Stimulated activated naive CD8-positive, alpha-beta T cell treated with anti-CD3 and anti-CD28 coated beads, Interleukin-15, Interleukin-2, amounts not matched to agents 100 U/mL and 50 U/mL, for 24 hours (primary cell): Measurements from ENCODE around the gene PACS1.

Experiments
- ATAC-seq: fragments of 150-1000 bp; cut with Tn5 transposase; one replicate; pipeline ENCODE4 v1.10.0; 2021
- DNase-seq: peaks from one replicate; pipeline ENCODE4 v3.0.0; 2021

The PACS1 gene

GRCh38 chr11:66224226-66224855 is 154.3 kb downstream of the PACS1 start:
- no peak for ATAC-seq
- no peak for DNase-seq

GRCh38 chr11:66225066-66225465 is 155.0 kb downstream of the PACS1 start:
- DNase-seq (no peak), ATAC-seq (no peak)

GRCh38 chr11:66226101-66226500 is 156.0 kb downstream of the PACS1 start:
- DNase-seq: no peak
- no peak for ATAC-seq

- DNase-seq (no peak), ATAC-seq (no peak)
Measured at GRCh38 chr11:66227700-66228099, 157.6 kb downstream of the PACS1 start.

- ATAC-seq (no peak), DNase-seq (no peak)
Measured at GRCh38 chr11:66228521-66228920, 158.4 kb downstream of the PACS1 start.

- no peak for ATAC-seq
- no peak for DNase-seq
Measured at GRCh38 chr11:66230156-66230555, 160.1 kb downstream of the PACS1 start.

GRCh38 chr11:66230978-66231377 is 160.9 kb downstream of the PACS1 start:
- DNase-seq (no peak), ATAC-seq (no peak)

- no peak for DNase-seq
Measured at GRCh38 chr11:66231561-66231960, 161.5 kb downstream of the PACS1 start.

GRCh38 chr11:66232769-66233168 is 162.7 kb downstream of the PACS1 start:
- ATAC-seq (no peak), DNase-seq (no peak)

More at GRCh38 chr11:66231561-66231960, 161.5 kb downstream of the PACS1 start:
- no peak for ATAC-seq

- ATAC-seq: no peak
- no peak for DNase-seq
Measured at GRCh38 chr11:66233301-66233700, 163.2 kb downstream of the PACS1 start.

- DNase-seq: no peak
- no peak for ATAC-seq
Measured at GRCh38 chr11:66235141-66235540, 165.1 kb downstream of the PACS1 start.

- no peak for DNase-seq
Measured at GRCh38 chr11:66237867-66238266, 167.8 kb downstream of the PACS1 start.

GRCh38 chr11:66238786-66239413 is 168.8 kb downstream of the PACS1 start:
- ATAC-seq: no peak
- no peak for DNase-seq

More at GRCh38 chr11:66237867-66238266, 167.8 kb downstream of the PACS1 start:
- no peak for ATAC-seq

- DNase-seq (no peak), ATAC-seq (no peak)
Measured at GRCh38 chr11:66239511-66239910, 169.4 kb downstream of the PACS1 start.

- no peak for DNase-seq
- no peak for ATAC-seq
Measured at GRCh38 chr11:66239998-66240780, 170.1 kb downstream of the PACS1 start.

GRCh38 chr11:66240781-66241136 is 170.7 kb downstream of the PACS1 start:
- DNase-seq (no peak), ATAC-seq (no peak)

GRCh38 chr11:66242095-66242765 is 172.2 kb downstream of the PACS1 start:
- DNase-seq (no peak), ATAC-seq (peak; percentile 12)

GRCh38 chr11:66243782-66244535 is 173.9 kb downstream of the PACS1 start:
- DNase-seq: no peak
- no peak for ATAC-seq

- DNase-seq (no peak), ATAC-seq (no peak)
Measured at GRCh38 chr11:66247295-66247694, 177.2 kb downstream of the PACS1 start.

GRCh38 chr11:66247801-66248200 is 177.7 kb downstream of the PACS1 start:
- ATAC-seq (no peak), DNase-seq (no peak)

- ATAC-seq: no peak
Measured at GRCh38 chr11:66248903-66249302, 178.8 kb downstream of the PACS1 start.

GRCh38 chr11:66251809-66252208 is 181.7 kb downstream of the PACS1 start:
- no peak for DNase-seq
- no peak for ATAC-seq

More at GRCh38 chr11:66248903-66249302, 178.8 kb downstream of the PACS1 start:
- no peak for DNase-seq
